A673 (cell line): ENCODE data around the gene KCNJ8. TPM values are rescaled to one million over a fixed set of nuclear protein-coding genes. Genes with fewer than 3 reads are reported as not detected.

Source experiments
- BruUV-seq: library from RNA; stranded (reverse); fragments of 400-500 nt; replicated peaks from 2 replicates; lab custom pipeline; 2021; lab: Mats Ljungman, UMichigan
- CTCF ChIA-PET: fragments of 300-600 bp; sonication (Branson Sonifier 250); formaldehyde crosslinking; loops from one replicate; lab custom pipeline; 2022; ENCODE audit warnings: antibody characterized with exemption; lab: Charles Lee
- POLR2A ChIA-PET: fragments of 300-600 bp; sonication (Branson Sonifier 250); formaldehyde crosslinking; loops from one replicate; lab custom pipeline; 2022; ENCODE audit warnings: antibody characterized with exemption; ENCODE audit not compliant: low non-redundant PET; lab: Charles Lee
- DNase-seq: peaks from one replicate; pipeline ENCODE4 v3.0.0-alpha.2; 2015; ENCODE audit warnings: low spot score
- H3K27ac ChIP-seq: fragments of 200-600 bp; sonication (generic); 2 replicates; pipeline ENCODE4 v1.5.1; 2016; ENCODE audit warnings: mixed run types, low read depth, mild to moderate bottlenecking, mixed read lengths, antibody characterized with exemption, low read length; ENCODE audit not compliant: poor library complexity, severe bottlenecking
- H3K27me3 ChIP-seq: fragments of 200-600 bp; sonication (generic); replicated peaks from 2 replicates; pipeline ENCODE4 v1.6.1; 2017; ENCODE audit warnings: mixed run types, low read depth, mild to moderate bottlenecking, mixed read lengths, antibody characterized with exemption, low read length; ENCODE audit not compliant: insufficient read depth, poor library complexity
- H3K36me3 ChIP-seq: fragments of 200-600 bp; sonication (generic); 2 replicates; pipeline ENCODE4 v1.6.1; 2016; ENCODE audit warnings: mixed run types, mild to moderate bottlenecking, mixed read lengths, antibody characterized with exemption, low read length; ENCODE audit not compliant: insufficient read depth, poor library complexity, severe bottlenecking
- H3K4me1 ChIP-seq: fragments of 200-600 bp; sonication (generic); 2 replicates; pipeline ENCODE4 v1.6.1; 2017; ENCODE audit warnings: mixed run types, mild to moderate bottlenecking, mixed read lengths, antibody characterized with exemption, low read length; ENCODE audit not compliant: insufficient read depth, poor library complexity, severe bottlenecking
- H3K4me3 ChIP-seq: fragments of 200-600 bp; sonication (generic); 2 replicates; pipeline ENCODE4 v1.5.1; 2016; ENCODE audit warnings: low read depth, mixed run types, mild to moderate bottlenecking, mixed read lengths, low read length; ENCODE audit not compliant: poor library complexity, severe bottlenecking
- H3K9me3 ChIP-seq: fragments of 200-600 bp; sonication (generic); 2 replicates; pipeline ENCODE4 v1.6.1; 2016; ENCODE audit warnings: mixed run types, low read depth, mild to moderate bottlenecking, mixed read lengths, antibody characterized with exemption, low read length; ENCODE audit not compliant: poor library complexity, severe bottlenecking
- EZH2 ChIP-seq: fragments of 200-600 bp; sonication (generic); IDR thresholded peaks from 2 replicates; pipeline ENCODE4 v1.6.1; 2017; ENCODE audit warnings: borderline replicate concordance, low read depth, mild to moderate bottlenecking, mixed read lengths, antibody characterized with exemption, low read length; ENCODE audit not compliant: poor library complexity, severe bottlenecking
- intact Hi-C: fragments of 100-400 bp; cut with micrococcal nuclease; formaldehyde crosslinking; loops from one replicate; pipeline ENCODE4 v1.10.0; 2022; ENCODE audit not compliant: unreplicated experiment
- total RNA-seq: library from RNA; stranded (reverse); gene quantifications from 2 replicates; pipeline ENCODE4 v1.2.3, GENCODE V29; 2021
- TF ChIP-seq, protein P1 (sequence below): fragments of 300-800, 200-600 bp; sonication (generic); conservative IDR thresholded peaks from 2 replicates; pipeline ENCODE4 v1.5.1; 2017; ENCODE audit warnings: low read depth, mild to moderate bottlenecking, antibody characterized with exemption, low read length, moderate library complexity, mixed read lengths

KCNJ8 gene
- total RNA-seq, 1 experiment from 2014 or later: not detected

GRCh38 chr12:21814814-21815213 is 40.3 kb upstream of the KCNJ8 start:
- Histone ChIP-seq H3K4me3 (no peak overlapping the region), H3K36me3 (no peaks in the 10 kb centered on the region), H3K9me3 (no peaks in the 10 kb centered on the region), H3K27ac (no peak overlapping the region), H3K4me1 (no peaks in the 10 kb centered on the region), H3K27me3 (no peaks in the 10 kb centered on the region)
- CTCF ChIA-PET: no interaction called here
- TF ChIP-seq, protein P1, sequence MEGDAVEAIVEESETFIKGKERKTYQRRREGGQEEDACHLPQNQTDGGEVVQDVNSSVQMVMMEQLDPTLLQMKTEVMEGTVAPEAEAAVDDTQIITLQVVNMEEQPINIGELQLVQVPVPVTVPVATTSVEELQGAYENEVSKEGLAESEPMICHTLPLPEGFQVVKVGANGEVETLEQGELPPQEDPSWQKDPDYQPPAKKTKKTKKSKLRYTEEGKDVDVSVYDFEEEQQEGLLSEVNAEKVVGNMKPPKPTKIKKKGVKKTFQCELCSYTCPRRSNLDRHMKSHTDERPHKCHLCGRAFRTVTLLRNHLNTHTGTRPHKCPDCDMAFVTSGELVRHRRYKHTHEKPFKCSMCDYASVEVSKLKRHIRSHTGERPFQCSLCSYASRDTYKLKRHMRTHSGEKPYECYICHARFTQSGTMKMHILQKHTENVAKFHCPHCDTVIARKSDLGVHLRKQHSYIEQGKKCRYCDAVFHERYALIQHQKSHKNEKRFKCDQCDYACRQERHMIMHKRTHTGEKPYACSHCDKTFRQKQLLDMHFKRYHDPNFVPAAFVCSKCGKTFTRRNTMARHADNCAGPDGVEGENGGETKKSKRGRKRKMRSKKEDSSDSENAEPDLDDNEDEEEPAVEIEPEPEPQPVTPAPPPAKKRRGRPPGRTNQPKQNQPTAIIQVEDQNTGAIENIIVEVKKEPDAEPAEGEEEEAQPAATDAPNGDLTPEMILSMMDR: no peak
- TF ChIP-seq EZH2: no peak
- no TSS peak for BruUV-seq
- intact Hi-C loops: no loop called here
- POLR2A ChIA-PET: no interaction called here
- DNase-seq: no peak

GRCh38 chr12:21814327-21814726 is 39.8 kb upstream of the KCNJ8 start:
- Histone ChIP-seq H3K9me3 (no peaks in the 10 kb centered on the region), H3K27me3 (no peaks in the 10 kb centered on the region), H3K4me1 (no peaks in the 10 kb centered on the region), H3K36me3 (no peaks in the 10 kb centered on the region), H3K4me3 (no peak overlapping the region), H3K27ac (no peak overlapping the region)
- BruUV-seq: no TSS peak
- CTCF ChIA-PET: no interaction called here
- TF ChIP-seq EZH2: no peak
- TF ChIP-seq, protein P1: no peak
- intact Hi-C loops: no loop called here
- POLR2A ChIA-PET: no interaction called here
- no peak for DNase-seq

DNA sequence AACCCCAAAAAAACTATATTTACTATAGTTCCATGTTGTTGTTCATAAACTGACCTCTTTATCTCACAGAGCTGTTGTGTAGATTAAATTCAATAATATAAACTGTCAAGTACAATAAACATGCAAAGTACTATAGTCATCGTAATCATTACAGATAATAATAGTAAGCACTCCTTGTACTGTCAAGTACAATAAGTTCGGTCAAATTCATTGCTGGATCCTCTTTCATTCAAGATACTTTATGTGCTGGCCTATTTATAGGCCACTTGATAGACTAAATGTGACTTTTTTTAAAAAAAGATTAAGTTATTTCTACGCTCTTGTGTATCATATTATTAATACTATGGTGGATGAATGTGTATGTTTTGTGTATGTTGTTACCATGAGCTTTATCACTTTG is 39.2 kb upstream of the KCNJ8 start:
- ChIA-PET CTCF (no interaction called here), POLR2A (no interaction called here)
- no peak for TF ChIP-seq EZH2
- TF ChIP-seq, protein P1: no peak
- no peaks in the 10 kb centered on the region for H3K4me1 ChIP-seq
- no peak overlapping the region for H3K4me3 ChIP-seq
- H3K36me3 ChIP-seq: no peaks in the 10 kb centered on the region
- no TSS peak for BruUV-seq
- no peak for DNase-seq
- no peak overlapping the region for H3K27ac ChIP-seq
- intact Hi-C loops: no loop called here
- no peaks in the 10 kb centered on the region for H3K9me3 ChIP-seq
- no peaks in the 10 kb centered on the region for H3K27me3 ChIP-seq
